GM13977 (cell line): ENCODE data around the gene PTGR2.
"Not testable (repeated sequence)": the region's sequence is repeated elsewhere in the genome, so short reads cannot be mapped to it uniquely, and the experiment has no call there.

Source experiments
- DNase-seq: peaks from one replicate; pipeline ENCODE4 v3.0.0; 2012; ENCODE audit warnings: low spot score
- CTCF ChIP-seq: IDR thresholded peaks from 2 replicates; pipeline ENCODE4 v1.5.1; 2012; ENCODE audit warnings: mild to moderate bottlenecking, control low read depth; ENCODE audit not compliant: insufficient read depth; ENCODE audit errors: extremely low read depth, missing control alignments
- in situ Hi-C: fragments of 300-500 bp; cut with MboI; formaldehyde crosslinking; loops from one replicate; pipeline ENCODE4 v1.12.0; 2022; ENCODE audit warnings: low sequenced_read_pairs, low pct_unique_long_range_greater_than_20kb, mixed read lengths, inconsistent platforms; ENCODE audit not compliant: unreplicated experiment

The PTGR2 gene

DNA sequence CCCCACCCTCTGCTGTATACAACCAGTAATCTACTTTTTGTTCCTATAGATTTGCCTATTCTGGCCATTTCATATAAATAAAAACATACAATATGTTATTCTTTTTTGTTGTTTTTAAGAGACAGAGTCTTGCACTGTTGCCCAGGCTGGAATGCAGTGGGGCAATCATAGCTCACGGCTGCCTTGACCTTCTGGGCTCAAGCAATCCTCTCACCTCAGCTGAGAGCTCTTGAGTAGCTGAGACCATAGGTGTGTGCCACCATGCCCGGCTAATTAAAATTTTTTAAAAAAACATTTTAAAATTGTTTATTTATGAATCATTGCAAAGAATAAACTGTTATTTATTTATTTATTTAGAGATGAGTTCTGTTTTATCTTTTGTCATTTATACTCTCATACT lies 11.6 kb downstream of the PTGR2 start:
- TF ChIP-seq CTCF, result no peak
- no peak for DNase-seq
- in situ Hi-C loops, result no loop called here

DNA sequence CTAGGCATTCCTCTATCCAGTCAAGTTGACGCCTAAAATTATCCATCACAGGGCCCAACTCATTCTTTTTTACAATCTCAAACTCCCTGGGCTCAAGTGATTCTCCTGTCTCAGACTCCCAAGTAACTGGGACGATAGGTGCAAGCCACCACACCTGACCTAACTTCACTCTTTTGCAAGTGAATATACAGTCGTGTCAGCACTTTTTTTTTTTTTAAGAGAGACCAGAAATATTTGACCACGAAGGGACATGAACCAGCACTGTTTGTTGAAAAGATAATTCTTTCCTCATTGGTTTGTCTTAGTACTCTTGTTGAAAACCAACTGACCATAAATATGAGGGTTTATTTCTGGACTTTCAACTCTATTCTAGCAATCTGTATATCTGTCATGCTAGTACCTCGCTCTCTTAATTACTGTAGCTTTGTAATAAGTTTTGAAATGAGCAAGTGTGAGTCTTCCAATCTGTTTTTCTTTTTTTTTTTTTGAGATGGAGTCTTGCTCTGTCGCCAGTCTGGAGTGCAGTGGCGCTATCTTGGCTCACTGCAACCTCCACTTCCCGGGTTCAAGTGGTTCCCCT lies 14.0 kb downstream of the PTGR2 start:
- in situ Hi-C loops, result no loop called here
- TF ChIP-seq CTCF, result no peak
- peak; percentile 20 for DNase-seq

DNA sequence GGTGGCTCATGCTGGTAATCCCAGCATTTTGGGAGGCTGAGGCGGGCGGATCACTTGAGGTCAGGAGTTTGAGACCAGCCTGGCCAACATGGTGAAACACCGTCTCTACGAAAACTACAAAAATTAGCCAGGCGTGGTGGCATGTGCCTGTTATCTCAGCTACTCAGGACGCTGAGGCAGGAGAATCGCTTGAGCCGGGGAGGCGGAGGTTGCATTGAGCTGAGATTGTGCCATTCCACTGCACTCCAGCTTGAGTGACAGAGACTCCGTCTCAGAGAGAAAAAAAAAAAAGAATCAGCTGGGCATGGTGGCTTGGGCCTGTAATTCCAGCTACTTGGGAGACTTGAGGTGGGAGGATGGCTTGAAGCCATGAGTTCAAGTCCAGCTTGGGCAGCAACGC lies 18.1 kb downstream of the PTGR2 start:
- not testable (repeated sequence) for DNase-seq

GRCh38 chr14:73870525-73871235 lies 19.0 kb downstream of the PTGR2 start:
- in situ Hi-C loops, result no loop called here
- TF ChIP-seq CTCF, result no peak
- DNase-seq, result no peak

More for the DNA sequence above, 18.1 kb downstream of the PTGR2 start:
- in situ Hi-C loops, result not testable (repeated sequence)

DNA sequence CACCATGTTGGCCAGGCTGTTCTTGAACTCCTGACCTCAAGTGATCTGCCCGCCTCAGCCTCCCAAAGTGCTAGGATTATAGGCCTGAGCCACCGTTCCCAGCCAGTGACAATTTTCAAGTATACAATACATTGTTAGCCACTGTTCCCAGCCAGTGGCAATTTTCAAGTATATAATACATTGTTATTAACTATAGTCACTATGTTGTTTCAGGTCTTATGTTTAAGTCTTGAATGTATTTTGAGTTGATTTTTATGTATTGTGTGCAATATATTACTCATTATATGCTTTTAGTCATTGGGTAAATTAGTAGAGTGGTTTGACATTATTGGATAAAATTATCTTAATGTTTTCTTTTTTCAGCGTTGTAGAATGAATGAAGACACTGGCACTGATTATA lies 22.0 kb downstream of the PTGR2 start:
- in situ Hi-C loops, result no loop called here
- TF ChIP-seq CTCF, result no peak

DNA sequence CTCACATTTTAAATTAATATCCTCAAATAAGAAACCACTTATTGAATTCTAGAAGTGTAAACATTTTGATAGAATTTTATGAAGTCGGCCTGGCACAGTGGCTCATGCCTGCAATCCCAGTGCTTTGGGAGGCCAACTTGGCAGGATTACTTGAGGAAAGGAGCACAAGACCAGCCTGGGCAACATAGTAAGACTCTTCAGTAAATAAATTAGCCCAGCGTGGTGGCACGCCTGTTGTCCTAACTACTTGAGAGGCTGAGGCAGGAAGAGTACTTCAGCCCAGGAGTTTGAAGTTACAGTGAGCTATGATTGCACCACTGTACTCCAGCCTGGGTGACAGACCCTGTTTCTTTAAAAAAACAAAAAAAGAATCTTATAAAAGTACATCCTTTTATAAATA lies 26.2 kb downstream of the PTGR2 start:
- no peak for DNase-seq
- no peak for TF ChIP-seq CTCF
- in situ Hi-C loops, result no loop called here

More for the DNA sequence above, 22.0 kb downstream of the PTGR2 start:
- DNase-seq, result no peak

DNA sequence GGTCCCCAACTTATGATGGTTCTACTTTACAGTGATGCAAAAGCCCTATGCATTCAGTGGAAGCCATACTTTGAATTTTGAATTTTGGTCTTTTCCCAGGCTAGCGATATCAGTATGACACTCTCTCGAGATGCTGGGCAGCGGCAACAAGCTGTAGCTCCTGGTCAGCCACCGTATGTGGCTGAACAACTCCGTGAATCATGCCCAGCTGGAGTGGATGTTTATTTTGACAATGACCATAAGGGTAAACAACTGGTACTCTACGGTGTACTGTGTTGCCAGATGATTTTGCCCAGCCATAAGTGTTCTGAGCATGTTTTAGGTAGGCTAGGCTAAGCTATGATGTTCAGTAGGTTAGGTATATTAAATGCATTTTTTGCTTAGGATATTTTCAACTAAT lies 26.8 kb downstream of the PTGR2 start:
- DNase-seq, result no peak
- in situ Hi-C loops, result no loop called here
- no peak for TF ChIP-seq CTCF
